GM23338 (cell line): Measurements from ENCODE around the gene KPNA4.

Experiments
- EZH2 ChIP-seq: fragments of 200-600 bp; sonication (generic); IDR thresholded peaks from one replicate; pipeline ENCODE4 v1.8.0; 2017; ENCODE audit warnings: antibody characterized with exemption, mild to moderate bottlenecking, low read depth; ENCODE audit not compliant: unreplicated experiment
- POLR2AphosphoS5 ChIP-seq: IDR thresholded peaks from 2 replicates; pipeline ENCODE4 v1.6.1; 2016; ENCODE audit warnings: antibody characterized with exemption, low read depth
- TF ChIP-seq, protein P1 (sequence below), 2 experiments: fragments of 200-600 bp in 1 of 2; sonication (generic) in 1 of 2; conservative IDR thresholded peaks; 2 replicates each; pipeline versions ENCODE4 v1.5.1 to v1.6.1; 2016 to 2017; ENCODE audit warnings: antibody characterized with exemption in 2 of 2, low read depth in 2 of 2, mild to moderate bottlenecking in 2 of 2, moderate library complexity in 1 of 2
- TF ChIP-seq, protein P2 (sequence below): IDR thresholded peaks from one replicate; pipeline ENCODE4 v1.6.1; 2018; ENCODE audit warnings: antibody characterized with exemption; ENCODE audit not compliant: unreplicated experiment

DNA sequence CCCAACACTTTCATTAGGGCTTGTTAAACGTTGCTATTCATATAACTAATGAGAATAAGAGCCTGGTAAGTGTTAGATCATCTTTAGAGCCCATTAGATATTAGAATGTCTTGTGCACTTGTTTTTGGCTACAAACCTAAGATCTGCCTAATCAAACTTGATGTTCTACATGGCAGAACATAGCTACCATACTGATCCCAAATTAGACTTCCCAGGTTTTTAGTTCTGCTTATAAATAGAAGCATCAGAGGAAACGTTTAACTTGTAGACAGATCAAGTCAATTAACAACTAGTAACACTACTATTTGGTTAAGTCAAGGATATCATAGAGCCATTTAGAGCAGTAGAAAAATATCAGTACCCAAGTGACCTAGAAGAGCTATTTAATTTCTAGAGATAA lies 11.7 kb upstream of the KPNA4 start:
- TF ChIP-seq, protein P1, sequence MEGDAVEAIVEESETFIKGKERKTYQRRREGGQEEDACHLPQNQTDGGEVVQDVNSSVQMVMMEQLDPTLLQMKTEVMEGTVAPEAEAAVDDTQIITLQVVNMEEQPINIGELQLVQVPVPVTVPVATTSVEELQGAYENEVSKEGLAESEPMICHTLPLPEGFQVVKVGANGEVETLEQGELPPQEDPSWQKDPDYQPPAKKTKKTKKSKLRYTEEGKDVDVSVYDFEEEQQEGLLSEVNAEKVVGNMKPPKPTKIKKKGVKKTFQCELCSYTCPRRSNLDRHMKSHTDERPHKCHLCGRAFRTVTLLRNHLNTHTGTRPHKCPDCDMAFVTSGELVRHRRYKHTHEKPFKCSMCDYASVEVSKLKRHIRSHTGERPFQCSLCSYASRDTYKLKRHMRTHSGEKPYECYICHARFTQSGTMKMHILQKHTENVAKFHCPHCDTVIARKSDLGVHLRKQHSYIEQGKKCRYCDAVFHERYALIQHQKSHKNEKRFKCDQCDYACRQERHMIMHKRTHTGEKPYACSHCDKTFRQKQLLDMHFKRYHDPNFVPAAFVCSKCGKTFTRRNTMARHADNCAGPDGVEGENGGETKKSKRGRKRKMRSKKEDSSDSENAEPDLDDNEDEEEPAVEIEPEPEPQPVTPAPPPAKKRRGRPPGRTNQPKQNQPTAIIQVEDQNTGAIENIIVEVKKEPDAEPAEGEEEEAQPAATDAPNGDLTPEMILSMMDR (conservative IDR thresholded peaks at IDR 0.05; ENCODE audit: low read depth in 2 of 2) = no peak
- TF ChIP-seq EZH2 = no peak
- no peak for TF ChIP-seq POLR2AphosphoS5
- TF ChIP-seq, protein P2, sequence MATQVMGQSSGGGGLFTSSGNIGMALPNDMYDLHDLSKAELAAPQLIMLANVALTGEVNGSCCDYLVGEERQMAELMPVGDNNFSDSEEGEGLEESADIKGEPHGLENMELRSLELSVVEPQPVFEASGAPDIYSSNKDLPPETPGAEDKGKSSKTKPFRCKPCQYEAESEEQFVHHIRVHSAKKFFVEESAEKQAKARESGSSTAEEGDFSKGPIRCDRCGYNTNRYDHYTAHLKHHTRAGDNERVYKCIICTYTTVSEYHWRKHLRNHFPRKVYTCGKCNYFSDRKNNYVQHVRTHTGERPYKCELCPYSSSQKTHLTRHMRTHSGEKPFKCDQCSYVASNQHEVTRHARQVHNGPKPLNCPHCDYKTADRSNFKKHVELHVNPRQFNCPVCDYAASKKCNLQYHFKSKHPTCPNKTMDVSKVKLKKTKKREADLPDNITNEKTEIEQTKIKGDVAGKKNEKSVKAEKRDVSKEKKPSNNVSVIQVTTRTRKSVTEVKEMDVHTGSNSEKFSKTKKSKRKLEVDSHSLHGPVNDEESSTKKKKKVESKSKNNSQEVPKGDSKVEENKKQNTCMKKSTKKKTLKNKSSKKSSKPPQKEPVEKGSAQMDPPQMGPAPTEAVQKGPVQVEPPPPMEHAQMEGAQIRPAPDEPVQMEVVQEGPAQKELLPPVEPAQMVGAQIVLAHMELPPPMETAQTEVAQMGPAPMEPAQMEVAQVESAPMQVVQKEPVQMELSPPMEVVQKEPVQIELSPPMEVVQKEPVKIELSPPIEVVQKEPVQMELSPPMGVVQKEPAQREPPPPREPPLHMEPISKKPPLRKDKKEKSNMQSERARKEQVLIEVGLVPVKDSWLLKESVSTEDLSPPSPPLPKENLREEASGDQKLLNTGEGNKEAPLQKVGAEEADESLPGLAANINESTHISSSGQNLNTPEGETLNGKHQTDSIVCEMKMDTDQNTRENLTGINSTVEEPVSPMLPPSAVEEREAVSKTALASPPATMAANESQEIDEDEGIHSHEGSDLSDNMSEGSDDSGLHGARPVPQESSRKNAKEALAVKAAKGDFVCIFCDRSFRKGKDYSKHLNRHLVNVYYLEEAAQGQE = no peak
